T-cell (primary cell): ENCODE measurements around the gene WDR83. TPM values are rescaled to one million over a fixed set of nuclear protein-coding genes. Genes with fewer than 3 reads are reported as not detected.

Source experiments
- ATAC-seq, 4 experiments: fragments of 200-7000 bp in 3 of 4; fragments of 150-1000 bp in 1 of 4; cut with Tn5 transposase; replicated peaks in 1 of 4; 1 replicate in 3 of 4; 2 replicates in 1 of 4; pipeline ENCODE4 v1.10.0; 2021; ENCODE audit warnings: moderate library complexity in 3 of 4, mild to moderate bottlenecking in 2 of 4, moderate number of reproducible peaks in 1 of 4
- CTCF ChIA-PET, 2 donors: fragments of 300-600 bp; sonication (Branson Sonifier 250); formaldehyde crosslinking; loops; one replicate each; lab custom pipeline; 2022; ENCODE audit warnings: antibody characterized with exemption in 2 of 2; lab: Charles Lee
- POLR2A ChIA-PET, 2 donors: fragments of 300-600 bp; sonication (Branson Sonifier 250); formaldehyde crosslinking; loops; one replicate each; lab custom pipeline; 2022; ENCODE audit warnings: antibody characterized with exemption in 2 of 2; lab: Charles Lee
- DNase-seq, 35 experiments: peaks; one replicate each; pipeline versions ENCODE4 v3.0.0 to v3.0.0-alpha.2; 2013 to 2023
- H3K27ac ChIP-seq: one replicate; pipeline ENCODE4 v1.5.1; 2013; ENCODE audit warnings: low read length
- H3K27me3 ChIP-seq, 2 experiments: replicated peaks in 1 of 2; 1 replicate in 1 of 2; 2 replicates in 1 of 2; pipeline versions ENCODE4 v1.6.1 to v1.7.0; 2013; ENCODE audit warnings: low read length in 1 of 2, mixed read lengths in 1 of 2; ENCODE audit not compliant: control insufficient read depth in 2 of 2, insufficient read depth in 2 of 2; ENCODE audit errors: extremely low read depth in 1 of 2
- H3K36me3 ChIP-seq, 2 donors: 1 replicate in 1 of 2; 2 replicates in 1 of 2; pipeline versions ENCODE4 v1.6.1 to v1.7.0; 2013; ENCODE audit warnings: low read length in 1 of 2; ENCODE audit not compliant: control insufficient read depth in 2 of 2, insufficient read depth in 1 of 2; ENCODE audit errors: extremely low read depth in 1 of 2
- H3K4me1 ChIP-seq, 2 experiments: 1 replicate in 1 of 2; 2 replicates in 1 of 2; pipeline versions ENCODE4 v1.6.1 to v1.7.0; 2013; ENCODE audit warnings: low read length in 2 of 2, mixed read lengths in 1 of 2; ENCODE audit not compliant: insufficient read depth in 2 of 2, control insufficient read depth in 1 of 2; ENCODE audit errors: extremely low read depth in 1 of 2
- H3K4me3 ChIP-seq, 2 donors: 1 replicate in 1 of 2; 2 replicates in 1 of 2; pipeline versions ENCODE4 v1.5.1 to v1.7.0; 2013; ENCODE audit warnings: mild to moderate bottlenecking in 2 of 2, low read length in 1 of 2, moderate library complexity in 1 of 2; ENCODE audit not compliant: control insufficient read depth in 1 of 2; ENCODE audit errors: extremely low read depth in 1 of 2
- H3K9me3 ChIP-seq: 2 replicates; pipeline ENCODE4 v1.7.0; 2013
- H3K27ac Mint-ChIP-seq, 2 donors: one replicate each; pipeline ENCODE4 v1.8.0; 2020 to 2021; ENCODE audit warnings: mild to moderate bottlenecking in 2 of 2, mixed read lengths in 2 of 2
- H3K27me3 Mint-ChIP-seq, 2 donors: one replicate each; pipeline ENCODE4 v1.8.0; 2021 to 2022; ENCODE audit warnings: mixed read lengths in 2 of 2
- H3K36me3 Mint-ChIP-seq: one replicate; pipeline ENCODE4 v1.8.0; 2021; ENCODE audit warnings: mixed read lengths
- H3K4me1 Mint-ChIP-seq, 3 donors: one replicate each; pipeline ENCODE4 v1.8.0; 2020 to 2022; ENCODE audit warnings: mixed read lengths in 3 of 3, mild to moderate bottlenecking in 1 of 3
- H3K4me3 Mint-ChIP-seq, 3 donors: one replicate each; pipeline ENCODE4 v1.8.0; 2020 to 2022; ENCODE audit warnings: mild to moderate bottlenecking in 3 of 3, mixed read lengths in 3 of 3, moderate library complexity in 3 of 3
- H3K9me3 Mint-ChIP-seq, 3 donors: one replicate each; pipeline ENCODE4 v1.8.0; 2020 to 2022; ENCODE audit warnings: mixed read lengths in 3 of 3
- WGBS: methylation state at CpG from one replicate; pipeline ENCODE4 v1.1.5; 2013; ENCODE audit warnings: missing lambda C conversion rate; ENCODE audit not compliant: insufficient coverage; 5-methylcytosine and 5-hydroxymethylcytosine counted together
- total RNA-seq, 35 experiments: library from RNA in 6 of 35; stranded (reverse) in 6 of 35; fragments of 120-200 nt in 1 of 35; gene quantifications; one replicate each; pipeline versions ENCODE4 v1.2.1 to v1.2.4 and lab custom pipeline; 2013 to 2026

WDR83 gene
- total RNA-seq, 5 donors from 2014 or later (not counting 1 experiment from before 2014, with no cell fraction given) = 7.7 to 24.3 (median 17.6) TPM

DNA sequence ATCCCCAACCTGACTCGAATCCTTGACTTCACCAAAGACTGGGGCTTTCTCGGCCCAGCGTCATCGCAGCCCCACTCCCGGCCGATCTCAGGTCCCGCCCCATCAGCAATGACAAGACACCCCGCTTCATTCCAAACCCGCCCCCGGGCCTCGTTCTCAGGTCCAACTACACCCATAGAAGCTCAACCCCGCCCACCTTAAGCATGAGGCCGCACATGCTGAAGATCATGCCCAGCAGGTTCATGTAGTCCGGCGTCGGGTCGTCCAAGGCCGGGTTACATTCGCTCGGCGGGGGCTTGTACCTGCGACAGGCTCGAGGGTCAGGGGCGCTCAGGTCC lies 2.3 kb downstream of the WDR83 start:
- no peaks in the 10 kb centered on the region for H3K27me3 Mint-ChIP-seq
- H3K4me3 Mint-ChIP-seq = peak overlapping the region; percentile 91 to 97 (median 93)
- no peaks in the 10 kb centered on the region for H3K9me3 ChIP-seq
- H3K4me1 ChIP-seq = peaks cover 23 to 62% of the 10 kb centered on the region in 2 experiments
- peak overlapping the region; percentile 100 for H3K27ac Mint-ChIP-seq
- CTCF ChIA-PET = interaction anchor here in 1 of 2 donors (0.6 to 1.5 kb wide), 5 partner anchors 10 to 1072 kb away, joined by 3 to 7 read pairs (median 4); no protein-coding TSS in a partner anchor
- peaks cover 56 to 64% (median 58%) of the 10 kb centered on the region in 3 donors for H3K4me1 Mint-ChIP-seq
- H3K9me3 Mint-ChIP-seq = no peaks in the 10 kb centered on the region
- peaks cover 3 to 30% of the 10 kb centered on the region in 2 donors for H3K36me3 ChIP-seq
- peak overlapping the region; percentile 91 to 99 for H3K4me3 ChIP-seq
- H3K27me3 ChIP-seq = no peaks in the 10 kb centered on the region
- POLR2A ChIA-PET = no interaction called here
- H3K27ac ChIP-seq = peak overlapping the region; percentile 97
- peak; percentile 3 to 55 (median 12) for ATAC-seq
- DNase-seq = peak in 34 of 35 experiments; percentile 30 to 83 (median 74)
- under 1% methylated on average over 24 of the region's 24 CpGs for whole genome bisulfite sequencing
- no peaks in the 10 kb centered on the region for H3K36me3 Mint-ChIP-seq

DNA sequence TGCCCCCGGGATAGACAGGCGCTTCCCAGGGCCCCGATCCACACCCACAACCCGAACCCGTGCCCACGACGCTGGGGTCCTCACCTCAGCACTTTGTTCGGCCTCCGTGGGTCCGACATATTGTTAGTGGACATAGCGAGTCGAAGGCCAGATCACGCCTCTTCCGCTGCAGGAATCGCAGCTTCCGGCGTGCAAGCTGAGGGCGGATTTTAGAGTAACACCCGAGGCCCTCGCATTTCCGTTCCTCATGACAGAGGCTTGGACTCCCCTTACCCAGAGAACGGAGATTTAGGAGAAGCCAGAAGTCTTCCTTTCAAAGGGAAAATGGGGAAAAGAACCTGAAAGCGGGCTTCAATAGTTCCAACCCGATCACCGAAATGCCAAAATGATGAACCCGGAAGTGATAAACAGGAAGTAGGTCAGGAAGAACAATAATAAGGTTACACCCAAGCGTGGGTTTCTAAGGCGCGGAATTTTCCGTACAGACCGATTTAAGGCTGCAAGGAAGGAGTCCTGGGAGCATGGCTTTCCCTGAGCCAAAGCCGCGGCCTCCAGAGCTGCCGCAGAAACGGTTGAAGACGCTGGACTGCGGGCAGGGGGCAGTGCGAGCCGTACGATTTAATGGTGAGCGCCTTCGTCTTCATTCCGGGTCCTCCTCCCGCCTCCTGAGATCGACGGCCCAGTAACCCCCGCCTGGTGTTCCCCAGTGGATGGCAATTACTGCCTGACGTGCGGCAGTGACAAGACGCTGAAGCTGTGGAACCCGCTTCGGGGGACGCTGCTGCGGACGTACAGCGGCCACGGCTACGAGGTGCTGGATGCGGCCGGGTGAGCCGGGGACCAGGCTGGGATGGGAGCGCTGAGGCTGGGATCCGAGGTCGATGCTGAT lies 2.9 kb downstream of the WDR83 start:
- no peaks in the 10 kb centered on the region for H3K27me3 Mint-ChIP-seq
- Histone ChIP-seq H3K36me3 (peaks cover 3 to 30% of the 10 kb centered on the region in 2 donors), H3K27ac (peak overlapping the region; percentile 97), H3K4me1 (peaks cover 23 to 57% of the 10 kb centered on the region in 2 experiments), H3K27me3 (no peaks in the 10 kb centered on the region), H3K4me3 (peak overlapping the region; percentile 91 to 99), H3K9me3 (no peaks in the 10 kb centered on the region)
- H3K27ac Mint-ChIP-seq = peak overlapping the region; percentile 100
- WGBS = under 1% methylated on average over 42 of the region's 64 CpGs
- peak overlapping the region; percentile 91 to 97 (median 93) for H3K4me3 Mint-ChIP-seq
- ChIA-PET POLR2A (no interaction called here), CTCF (interaction anchor here (0.6 to 1.5 kb wide), 7 partner anchors 9 to 1073 kb away, joined by 3 to 7 read pairs (median 4); no protein-coding TSS in a partner anchor)
- DNase-seq = peak in 34 of 35 experiments; percentile 32 to 86 (median 67)
- H3K4me1 Mint-ChIP-seq = peaks cover 55 to 61% (median 57%) of the 10 kb centered on the region in 3 donors
- H3K36me3 Mint-ChIP-seq = peaks cover 4% of the 10 kb centered on the region
- H3K9me3 Mint-ChIP-seq = no peaks in the 10 kb centered on the region
- ATAC-seq = peak; percentile 29 to 42 (median 41)

DNA sequence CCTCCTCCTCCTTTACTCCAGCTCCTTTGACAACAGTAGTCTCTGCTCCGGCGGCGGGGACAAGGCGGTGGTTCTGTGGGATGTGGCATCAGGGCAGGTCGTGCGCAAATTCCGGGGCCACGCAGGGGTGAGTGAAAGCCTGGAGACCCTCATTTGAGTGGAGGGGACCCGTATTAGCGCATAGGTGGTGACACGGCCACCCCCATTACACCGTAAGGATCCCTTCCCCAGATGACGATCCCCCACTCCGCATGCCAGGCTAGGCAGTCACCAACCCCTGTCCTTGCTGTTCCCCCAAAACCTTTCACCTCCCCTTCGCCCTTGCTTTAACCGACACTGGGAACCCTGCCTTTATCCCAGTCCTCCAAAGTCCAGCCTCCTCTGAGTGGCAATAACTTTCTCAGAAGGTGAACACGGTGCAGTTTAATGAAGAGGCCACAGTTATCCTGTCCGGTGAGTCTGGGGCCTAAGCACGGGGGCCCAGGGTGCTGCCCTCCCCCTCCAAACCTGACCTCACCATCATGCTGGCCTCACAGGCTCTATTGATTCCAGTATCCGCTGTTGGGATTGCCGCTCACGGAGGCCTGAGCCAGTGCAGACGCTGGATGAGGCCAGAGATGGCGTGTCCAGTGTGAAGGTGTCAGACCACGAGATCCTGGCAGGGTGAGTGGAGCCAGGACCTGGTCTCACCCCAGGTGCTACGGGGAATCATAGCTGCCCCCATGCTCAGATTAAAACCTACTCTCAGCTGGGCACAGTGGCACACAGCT lies 3.7 kb downstream of the WDR83 start:
- peaks cover 7% of the 10 kb centered on the region for H3K36me3 Mint-ChIP-seq
- CTCF ChIA-PET = interaction anchor here in 1 of 2 donors (0.5 to 0.6 kb wide), 2 partner anchors 28 to 302 kb away, joined by 3 read pairs; no protein-coding TSS in a partner anchor
- peaks cover 17 to 48% of the 10 kb centered on the region in 2 experiments for H3K4me1 ChIP-seq

DNA sequence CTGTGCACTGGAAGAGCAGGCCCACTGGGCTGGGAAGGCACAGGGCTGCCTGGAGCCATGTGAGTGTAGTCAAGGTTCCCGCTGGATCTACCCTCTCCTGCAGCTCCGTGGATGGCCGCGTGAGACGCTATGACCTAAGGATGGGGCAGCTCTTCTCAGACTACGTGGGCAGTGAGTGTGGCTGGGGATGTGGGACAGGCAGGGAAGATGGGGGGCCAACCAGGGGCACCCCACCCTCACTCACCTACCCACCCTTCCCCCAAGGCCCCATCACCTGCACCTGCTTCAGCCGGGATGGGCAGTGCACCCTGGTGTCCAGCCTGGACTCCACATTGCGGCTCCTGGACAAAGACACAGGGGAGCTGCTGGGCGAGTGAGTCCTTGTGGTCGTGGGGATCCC lies 6.1 kb downstream of the WDR83 start:
- CTCF ChIA-PET = interaction anchor here (0.5 to 1.5 kb wide), 12 partner anchors 10 to 748 kb away, joined by 3 to 12 read pairs (median 4); partner anchors contain the start of genes FBXW9 (in 1 of the 2) and GCDH (in 1 of the 2)

More for the DNA sequence above, 3.7 kb downstream of the WDR83 start:
- POLR2A ChIA-PET = no interaction called here
- Histone ChIP-seq H3K36me3 (peaks cover 3 to 27% of the 10 kb centered on the region in 2 donors), H3K27ac (peak overlapping the region; percentile 97), H3K27me3 (no peaks in the 10 kb centered on the region), H3K9me3 (no peaks in the 10 kb centered on the region), H3K4me3 (peak overlapping the region; percentile 91 to 99)
- H3K9me3 Mint-ChIP-seq = no peaks in the 10 kb centered on the region
- H3K27me3 Mint-ChIP-seq = no peaks in the 10 kb centered on the region
- no peak for ATAC-seq
- H3K27ac Mint-ChIP-seq = peak overlapping the region; percentile 100
- H3K4me1 Mint-ChIP-seq = peaks cover 47 to 53% (median 50%) of the 10 kb centered on the region in 3 donors
- 45% methylated on average over 18 of the region's 26 CpGs for WGBS
- no peak for DNase-seq
- peak overlapping the region; percentile 91 to 97 (median 93) for H3K4me3 Mint-ChIP-seq

DNA sequence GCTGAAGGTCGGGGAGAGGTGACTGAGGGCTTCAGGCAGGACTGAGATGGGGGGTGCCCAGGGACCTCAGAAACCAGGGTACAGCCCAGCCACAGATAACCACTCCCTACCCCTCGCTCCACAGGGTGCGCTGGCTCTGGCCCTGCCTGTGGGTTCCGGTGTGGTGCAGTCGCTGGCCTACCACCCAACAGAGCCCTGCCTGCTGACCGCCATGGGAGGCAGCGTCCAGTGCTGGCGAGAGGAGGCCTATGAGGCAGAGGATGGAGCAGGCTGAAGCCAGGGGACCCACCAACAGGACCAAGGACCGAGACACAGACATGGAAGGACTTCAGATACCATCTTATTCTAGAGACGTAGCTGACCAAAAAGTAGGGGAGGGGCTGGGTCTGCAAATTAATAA lies 8.8 kb downstream of the WDR83 start:
- POLR2A ChIA-PET = no interaction called here
- DNase-seq (no peak), ATAC-seq (no peak)
- CTCF ChIA-PET = no interaction called here
- no peaks in the 10 kb centered on the region for H3K9me3 Mint-ChIP-seq
- H3K4me3 Mint-ChIP-seq = no peak overlapping the region
- no peaks in the 10 kb centered on the region for H3K27me3 Mint-ChIP-seq
- 100% methylated on average over 4 of the region's 10 CpGs for WGBS
- no peak overlapping the region for H3K27ac Mint-ChIP-seq
- peaks cover 29 to 70% of the 10 kb centered on the region in 2 donors for H3K36me3 ChIP-seq
- peaks cover 29% of the 10 kb centered on the region for H3K36me3 Mint-ChIP-seq
- H3K4me3 ChIP-seq = no peak overlapping the region
- peaks cover 0 to 30% of the 10 kb centered on the region in 2 experiments for H3K4me1 ChIP-seq
- H3K27ac ChIP-seq = no peak overlapping the region
- H3K9me3 ChIP-seq = no peaks in the 10 kb centered on the region
- H3K27me3 ChIP-seq = no peaks in the 10 kb centered on the region
- H3K4me1 Mint-ChIP-seq = peaks cover 33 to 35% (median 34%) of the 10 kb centered on the region in 3 donors

More for the DNA sequence above, 6.1 kb downstream of the WDR83 start:
- Histone ChIP-seq H3K27me3 (no peaks in the 10 kb centered on the region), H3K36me3 (peaks cover 15 to 50% of the 10 kb centered on the region in 2 donors), H3K4me3 (no peak overlapping the region), H3K27ac (no peak overlapping the region), H3K9me3 (no peaks in the 10 kb centered on the region), H3K4me1 (peaks cover 5 to 40% of the 10 kb centered on the region in 2 experiments)
- H3K27me3 Mint-ChIP-seq = no peaks in the 10 kb centered on the region
- peaks cover 19% of the 10 kb centered on the region for H3K36me3 Mint-ChIP-seq
- no peak overlapping the region for H3K27ac Mint-ChIP-seq
- no peak overlapping the region for H3K4me3 Mint-ChIP-seq
- DNase-seq = no peak
- H3K9me3 Mint-ChIP-seq = no peaks in the 10 kb centered on the region
- POLR2A ChIA-PET = interaction anchor here (0.5 to 0.7 kb wide), 2 partner anchors 59 to 451 kb away, joined by 4 to 16 read pairs; no protein-coding TSS in a partner anchor
- H3K4me1 Mint-ChIP-seq = peaks cover 41 to 46% (median 42%) of the 10 kb centered on the region in 3 donors
- 80% methylated on average over 1 of the region's 10 CpGs for WGBS
- no peak for ATAC-seq
